CD14-positive monocyte (primary cell): ENCODE measurements around the gene SRSF8. TPM values are rescaled to one million over a fixed set of nuclear protein-coding genes. Genes with fewer than 3 reads are reported as not detected.
"Not testable (repeated sequence)": the region's sequence is repeated elsewhere in the genome, so short reads cannot be mapped to it uniquely, and the experiment has no call there.

Experiments used
- DNase-seq, 3 donors: peaks; one replicate each; pipeline ENCODE4 v3.0.0-alpha.2; 2011 to 2022
- H2AFZ ChIP-seq: 2 replicates; pipeline ENCODE4 v1.6.0; 2012; ENCODE audit warnings: mild to moderate bottlenecking, low read depth, low read length, inconsistent platforms; ENCODE audit not compliant: insufficient read depth, poor library complexity, severe bottlenecking
- H3K27ac ChIP-seq, 2 donors: 1 replicate in 1 of 2; 2 replicates in 1 of 2; pipeline ENCODE4 v1.5.1; 2012 to 2013; ENCODE audit warnings: low read length in 2 of 2, control low read depth in 1 of 2, inconsistent platforms in 1 of 2, low read depth in 1 of 2, mild to moderate bottlenecking in 1 of 2
- H3K27me3 ChIP-seq, 2 donors: one replicate each; pipeline versions ENCODE4 v1.6.0 to v1.6.1; 2011 to 2013; ENCODE audit warnings: low read length in 2 of 2; ENCODE audit not compliant: control insufficient read depth in 2 of 2, insufficient read depth in 2 of 2
- H3K36me3 ChIP-seq, 2 donors: replicated peaks in 1 of 2; 1 replicate in 1 of 2; 2 replicates in 1 of 2; pipeline versions ENCODE4 v1.5.1 to v1.6.1; 2012 to 2013; ENCODE audit warnings: low read length in 2 of 2, control low read depth in 1 of 2, inconsistent platforms in 1 of 2, mild to moderate bottlenecking in 1 of 2; ENCODE audit not compliant: insufficient read depth in 2 of 2, control insufficient read depth in 1 of 2
- H3K4me1 ChIP-seq, 2 donors: 1 replicate in 1 of 2; 2 replicates in 1 of 2; pipeline versions ENCODE4 v1.5.1 to v1.6.1; 2012 to 2013; ENCODE audit warnings: low read length in 2 of 2, control low read depth in 1 of 2, inconsistent platforms in 1 of 2, mild to moderate bottlenecking in 1 of 2, moderate library complexity in 1 of 2; ENCODE audit not compliant: insufficient read depth in 2 of 2, control insufficient read depth in 1 of 2
- H3K4me2 ChIP-seq: replicated peaks from 2 replicates; pipeline ENCODE3; 2012; ENCODE audit warnings: low read length, moderate library complexity, mild to moderate bottlenecking; ENCODE audit not compliant: poor library complexity, severe bottlenecking; ENCODE audit errors: extremely low read depth
- H3K4me3 ChIP-seq, 3 experiments: fragments of 200-600 bp in 1 of 3; sonication (generic) in 1 of 3; replicated peaks in 1 of 3; 1 replicate in 2 of 3; 2 replicates in 1 of 3; pipeline ENCODE4 v1.5.1; 2011 to 2013; ENCODE audit warnings: low read length in 3 of 3, mild to moderate bottlenecking in 3 of 3, control low read depth in 2 of 3, low read depth in 2 of 3, inconsistent platforms in 1 of 3, moderate library complexity in 1 of 3
- H3K79me2 ChIP-seq: 2 replicates; pipeline ENCODE4 v1.6.0; 2012; ENCODE audit warnings: mild to moderate bottlenecking, control low read depth, inconsistent platforms, low read length, moderate library complexity; ENCODE audit not compliant: insufficient read depth
- H3K9ac ChIP-seq: 2 replicates; pipeline ENCODE4 v1.6.0; 2017; ENCODE audit warnings: low read length, mild to moderate bottlenecking; ENCODE audit not compliant: insufficient read depth, poor library complexity, severe bottlenecking
- H3K9me3 ChIP-seq, 2 donors: replicated peaks in 1 of 2; 1 replicate in 1 of 2; 2 replicates in 1 of 2; pipeline versions ENCODE4 v1.5.1 to v1.6.1; 2012 to 2013; ENCODE audit warnings: low read length in 2 of 2, control low read depth in 1 of 2; ENCODE audit not compliant: control insufficient read depth in 1 of 2, insufficient read depth in 1 of 2
- H4K20me1 ChIP-seq: 2 replicates; pipeline ENCODE4 v1.6.0; 2012; ENCODE audit warnings: mild to moderate bottlenecking, low read length, control low read depth, moderate library complexity; ENCODE audit not compliant: insufficient read depth
- H3K27ac Mint-ChIP-seq, 7 donors: one replicate each; pipeline ENCODE4 v1.8.0; 2020; ENCODE audit warnings: mild to moderate bottlenecking in 7 of 7, mixed read lengths in 7 of 7, moderate library complexity in 6 of 7, inconsistent platforms in 2 of 7
- H3K27me3 Mint-ChIP-seq, 3 donors: one replicate each; pipeline ENCODE4 v1.8.0; 2021 to 2022; ENCODE audit warnings: low read depth in 3 of 3, mild to moderate bottlenecking in 3 of 3, mixed read lengths in 3 of 3, moderate library complexity in 3 of 3, inconsistent platforms in 1 of 3
- H3K36me3 Mint-ChIP-seq, 2 donors: one replicate each; pipeline ENCODE4 v1.8.0; 2020; ENCODE audit warnings: mixed read lengths in 2 of 2, inconsistent platforms in 1 of 2, mild to moderate bottlenecking in 1 of 2
- H3K4me1 Mint-ChIP-seq: one replicate; pipeline ENCODE4 v1.8.0; 2020; ENCODE audit warnings: mild to moderate bottlenecking, mixed read lengths
- H3K4me3 Mint-ChIP-seq, 2 donors: one replicate each; pipeline ENCODE4 v1.8.0; 2020; ENCODE audit warnings: mild to moderate bottlenecking in 2 of 2, mixed read lengths in 2 of 2, moderate library complexity in 1 of 2
- H3K9me3 Mint-ChIP-seq, 7 donors: one replicate each; pipeline ENCODE4 v1.8.0; 2020 to 2022; ENCODE audit warnings: mixed read lengths in 7 of 7, mild to moderate bottlenecking in 6 of 7, moderate library complexity in 6 of 7, inconsistent platforms in 2 of 7
- CTCF ChIP-seq: fragments of 200-600 bp; IDR thresholded peaks from one replicate; pipeline ENCODE4 v1.8.0; 2022; ENCODE audit warnings: antibody characterized with exemption, mild to moderate bottlenecking
- WGBS: methylation state at CpG from one replicate; pipeline ENCODE4 v1.1.5; 2013; ENCODE audit warnings: missing lambda C conversion rate; ENCODE audit not compliant: insufficient coverage; 5-methylcytosine and 5-hydroxymethylcytosine counted together
- intact Hi-C, 2 donors: fragments of 100-400 bp; cut with micrococcal nuclease; formaldehyde crosslinking; loops; one replicate each; pipeline versions ENCODE4 v1.15.0 to v1.15.1; 2023
- polyA plus RNA-seq, 3 donors: library from polyadenylated mRNA; depleted of rRNA in 1 of 3; unstranded in 2 of 3; stranded (reverse) in 1 of 3; fragments of 300-500 nt in 2 of 3; fragments of >200 nt in 1 of 3; fragmentation: Illumina TruSeq in 2 of 3; gene quantifications; 1 replicate in 2 of 3; 2 replicates in 1 of 3; pipeline ENCODE4 v1.2.3, GENCODE V29; 2012 to 2021

The SRSF8 gene
- polyA plus RNA-seq, 3 donors = 9.3 to 24.9 (median 24.4) TPM

- TF ChIP-seq CTCF = no peak
- Mint-ChIP-seq H3K27ac (no peak overlapping the region), H3K36me3 (no peaks in the 10 kb centered on the region), H3K4me3 (no peak overlapping the region), H3K27me3 (peaks cover 16 to 41% (median 20%) of the 10 kb centered on the region in 3 donors), H3K4me1 (no peaks in the 10 kb centered on the region), H3K9me3 (peaks cover 4 to 11% (median 10%) of the 10 kb centered on the region in 7 donors)
- Histone ChIP-seq H3K4me3 (no peak overlapping the region), H3K27me3 (peaks cover 14 to 17% of the 10 kb centered on the region in 2 donors), H3K79me2 (no peaks in the 10 kb centered on the region), H3K36me3 (no peaks in the 10 kb centered on the region), H4K20me1 (no peaks in the 10 kb centered on the region), H3K9ac (no peak overlapping the region), H2AFZ (no peak overlapping the region), H3K4me1 (no peaks in the 10 kb centered on the region), H3K27ac (no peak overlapping the region), H3K4me2 (no peak overlapping the region), H3K9me3 (peaks cover 0 to 7% of the 10 kb centered on the region in 2 donors)
- WGBS = 92% methylated on average over 1 of the region's 2 CpGs
- intact Hi-C loops = no loop called here
- DNase-seq = no peak
These were observed 31.4 kb upstream of the SRSF8 start for GRCh38 chr11:95035316-95035715.

- H3K9ac ChIP-seq, H3K4me1 ChIP-seq, H4K20me1 ChIP-seq, H3K27ac Mint-ChIP-seq, H3K36me3 ChIP-seq, intact Hi-C loops, H3K27ac ChIP-seq, H3K4me2 ChIP-seq, H3K9me3 ChIP-seq, H3K4me1 Mint-ChIP-seq, H3K36me3 Mint-ChIP-seq, DNase-seq, H3K79me2 ChIP-seq: not testable (repeated sequence)
- peak overlapping the region; percentile 56 for H2AFZ ChIP-seq
- H3K4me3 ChIP-seq = peak overlapping the region in 2 of 3 experiments; percentile 9 to 39
- peak overlapping the region; percentile 43 to 49 for H3K4me3 Mint-ChIP-seq
- 26% methylated on average over 69 of the region's 71 CpGs for WGBS
- peaks cover 16 to 40% (median 20%) of the 10 kb centered on the region in 3 donors for H3K27me3 Mint-ChIP-seq
- H3K9me3 Mint-ChIP-seq = peaks cover 4 to 14% (median 9%) of the 10 kb centered on the region in 7 donors
- peaks cover 14 to 17% of the 10 kb centered on the region in 2 donors for H3K27me3 ChIP-seq
These were observed 29.2 kb upstream of the SRSF8 start for GRCh38 chr11:95037356-95038035.
